HepG2 (cell line): ENCODE results near the gene TTC28.

Experiments used
- CTCF ChIP-seq: sonication (generic); formaldehyde crosslinking; IDR thresholded peaks from 2 replicates; pipeline ENCODE4 v1.5.0; 2020; ENCODE audit warnings: mild to moderate bottlenecking, missing genetic modification reagents, moderate library complexity
- DZIP1 ChIP-seq: sonication (generic); formaldehyde crosslinking; IDR thresholded peaks from 2 replicates; pipeline ENCODE4 v1.5.0; 2020; ENCODE audit warnings: mild to moderate bottlenecking, missing genetic modification reagents
- POLR2AphosphoS5 ChIP-seq: IDR thresholded peaks from 2 replicates; pipeline ENCODE4 v1.6.1; 2012; ENCODE audit warnings: low read depth, low read length
- STAT6 ChIP-seq: sonication (generic); formaldehyde crosslinking; IDR thresholded peaks from 2 replicates; pipeline ENCODE4 v1.4.0; 2020; ENCODE audit warnings: missing genetic modification reagents, mild to moderate bottlenecking, borderline replicate concordance
- THAP7 ChIP-seq: sonication (generic); formaldehyde crosslinking; IDR thresholded peaks from 2 replicates; pipeline ENCODE4 v1.8.1; 2023; ENCODE audit warnings: mild to moderate bottlenecking, missing genetic modification reagents
- TIGD3 ChIP-seq: sonication (generic); formaldehyde crosslinking; IDR thresholded peaks from 2 replicates; pipeline ENCODE4 v1.5.1; 2020; ENCODE audit warnings: mild to moderate bottlenecking, missing genetic modification reagents, borderline replicate concordance
- ZBTB7A ChIP-seq: sonication (generic); formaldehyde crosslinking; IDR thresholded peaks from 2 replicates; pipeline ENCODE4 v1.8.0; 2022; ENCODE audit warnings: mild to moderate bottlenecking, missing genetic modification reagents
- ZNF24 ChIP-seq: fragments of 450-650 bp; IDR thresholded peaks from 2 replicates; pipeline ENCODE4 v1.6.1; 2017; ENCODE audit warnings: antibody characterized with exemption, mild to moderate bottlenecking
- ZNF549 ChIP-seq: sonication (generic); formaldehyde crosslinking; IDR thresholded peaks from 2 replicates; pipeline ENCODE4 v1.5.0; 2020; ENCODE audit warnings: missing genetic modification reagents

- no peak for TF ChIP-seq POLR2AphosphoS5
- TF ChIP-seq THAP7 (CRISPR knock-in tag), result no peak
- no peak for TF ChIP-seq ZNF549
- TF ChIP-seq STAT6 (CRISPR knock-in tag), result no peak
- no peak for TF ChIP-seq TIGD3 (CRISPR knock-in tag)
- no peak for TF ChIP-seq DZIP1 (CRISPR knock-in tag)
- TF ChIP-seq CTCF (CRISPR knock-in tag), result no peak
- TF ChIP-seq ZNF24, result no peak
- TF ChIP-seq ZBTB7A (CRISPR knock-in tag), result no peak
Measured at GRCh38 chr22:27971926-27972325, 707.7 kb downstream of the TTC28 start.
